CD14-positive monocyte (primary cell): ENCODE measurements around the gene RHOT1. TPM values are rescaled to one million over a fixed set of nuclear protein-coding genes. Genes with fewer than 3 reads are reported as not detected.

Experiments used
- DNase-seq, 3 donors: peaks; one replicate each; pipeline ENCODE4 v3.0.0-alpha.2; 2011 to 2022
- H2AFZ ChIP-seq: 2 replicates; pipeline ENCODE4 v1.6.0; 2012; ENCODE audit warnings: mild to moderate bottlenecking, low read depth, low read length, inconsistent platforms; ENCODE audit not compliant: insufficient read depth, poor library complexity, severe bottlenecking
- H3K27ac ChIP-seq, 2 donors: 1 replicate in 1 of 2; 2 replicates in 1 of 2; pipeline ENCODE4 v1.5.1; 2012 to 2013; ENCODE audit warnings: low read length in 2 of 2, control low read depth in 1 of 2, inconsistent platforms in 1 of 2, low read depth in 1 of 2, mild to moderate bottlenecking in 1 of 2
- H3K27me3 ChIP-seq, 2 donors: one replicate each; pipeline versions ENCODE4 v1.6.0 to v1.6.1; 2011 to 2013; ENCODE audit warnings: low read length in 2 of 2; ENCODE audit not compliant: control insufficient read depth in 2 of 2, insufficient read depth in 2 of 2
- H3K36me3 ChIP-seq, 2 donors: replicated peaks in 1 of 2; 1 replicate in 1 of 2; 2 replicates in 1 of 2; pipeline versions ENCODE4 v1.5.1 to v1.6.1; 2012 to 2013; ENCODE audit warnings: low read length in 2 of 2, control low read depth in 1 of 2, inconsistent platforms in 1 of 2, mild to moderate bottlenecking in 1 of 2; ENCODE audit not compliant: insufficient read depth in 2 of 2, control insufficient read depth in 1 of 2
- H3K4me1 ChIP-seq, 2 donors: 1 replicate in 1 of 2; 2 replicates in 1 of 2; pipeline versions ENCODE4 v1.5.1 to v1.6.1; 2012 to 2013; ENCODE audit warnings: low read length in 2 of 2, control low read depth in 1 of 2, inconsistent platforms in 1 of 2, mild to moderate bottlenecking in 1 of 2, moderate library complexity in 1 of 2; ENCODE audit not compliant: insufficient read depth in 2 of 2, control insufficient read depth in 1 of 2
- H3K4me2 ChIP-seq: replicated peaks from 2 replicates; pipeline ENCODE3; 2012; ENCODE audit warnings: low read length, moderate library complexity, mild to moderate bottlenecking; ENCODE audit not compliant: poor library complexity, severe bottlenecking; ENCODE audit errors: extremely low read depth
- H3K4me3 ChIP-seq, 3 experiments: fragments of 200-600 bp in 1 of 3; sonication (generic) in 1 of 3; replicated peaks in 1 of 3; 1 replicate in 2 of 3; 2 replicates in 1 of 3; pipeline ENCODE4 v1.5.1; 2011 to 2013; ENCODE audit warnings: low read length in 3 of 3, mild to moderate bottlenecking in 3 of 3, control low read depth in 2 of 3, low read depth in 2 of 3, inconsistent platforms in 1 of 3, moderate library complexity in 1 of 3
- H3K79me2 ChIP-seq: 2 replicates; pipeline ENCODE4 v1.6.0; 2012; ENCODE audit warnings: mild to moderate bottlenecking, control low read depth, inconsistent platforms, low read length, moderate library complexity; ENCODE audit not compliant: insufficient read depth
- H3K9ac ChIP-seq: 2 replicates; pipeline ENCODE4 v1.6.0; 2017; ENCODE audit warnings: low read length, mild to moderate bottlenecking; ENCODE audit not compliant: insufficient read depth, poor library complexity, severe bottlenecking
- H3K9me3 ChIP-seq, 2 donors: replicated peaks in 1 of 2; 1 replicate in 1 of 2; 2 replicates in 1 of 2; pipeline versions ENCODE4 v1.5.1 to v1.6.1; 2012 to 2013; ENCODE audit warnings: low read length in 2 of 2, control low read depth in 1 of 2; ENCODE audit not compliant: control insufficient read depth in 1 of 2, insufficient read depth in 1 of 2
- H4K20me1 ChIP-seq: 2 replicates; pipeline ENCODE4 v1.6.0; 2012; ENCODE audit warnings: mild to moderate bottlenecking, low read length, control low read depth, moderate library complexity; ENCODE audit not compliant: insufficient read depth
- H3K27ac Mint-ChIP-seq, 7 donors: one replicate each; pipeline ENCODE4 v1.8.0; 2020; ENCODE audit warnings: mild to moderate bottlenecking in 7 of 7, mixed read lengths in 7 of 7, moderate library complexity in 6 of 7, inconsistent platforms in 2 of 7
- H3K27me3 Mint-ChIP-seq, 3 donors: one replicate each; pipeline ENCODE4 v1.8.0; 2021 to 2022; ENCODE audit warnings: low read depth in 3 of 3, mild to moderate bottlenecking in 3 of 3, mixed read lengths in 3 of 3, moderate library complexity in 3 of 3, inconsistent platforms in 1 of 3
- H3K36me3 Mint-ChIP-seq, 2 donors: one replicate each; pipeline ENCODE4 v1.8.0; 2020; ENCODE audit warnings: mixed read lengths in 2 of 2, inconsistent platforms in 1 of 2, mild to moderate bottlenecking in 1 of 2
- H3K4me1 Mint-ChIP-seq: one replicate; pipeline ENCODE4 v1.8.0; 2020; ENCODE audit warnings: mild to moderate bottlenecking, mixed read lengths
- H3K4me3 Mint-ChIP-seq, 2 donors: one replicate each; pipeline ENCODE4 v1.8.0; 2020; ENCODE audit warnings: mild to moderate bottlenecking in 2 of 2, mixed read lengths in 2 of 2, moderate library complexity in 1 of 2
- H3K9me3 Mint-ChIP-seq, 7 donors: one replicate each; pipeline ENCODE4 v1.8.0; 2020 to 2022; ENCODE audit warnings: mixed read lengths in 7 of 7, mild to moderate bottlenecking in 6 of 7, moderate library complexity in 6 of 7, inconsistent platforms in 2 of 7
- WGBS: methylation state at CpG from one replicate; pipeline ENCODE4 v1.1.5; 2013; ENCODE audit warnings: missing lambda C conversion rate; ENCODE audit not compliant: insufficient coverage; 5-methylcytosine and 5-hydroxymethylcytosine counted together
- intact Hi-C, 2 donors: fragments of 100-400 bp; cut with micrococcal nuclease; formaldehyde crosslinking; loops; one replicate each; pipeline versions ENCODE4 v1.15.0 to v1.15.1; 2023
- polyA plus RNA-seq, 3 donors: library from polyadenylated mRNA; depleted of rRNA in 1 of 3; unstranded in 2 of 3; stranded (reverse) in 1 of 3; fragments of 300-500 nt in 2 of 3; fragments of >200 nt in 1 of 3; fragmentation: Illumina TruSeq in 2 of 3; gene quantifications; 1 replicate in 2 of 3; 2 replicates in 1 of 3; pipeline ENCODE4 v1.2.3, GENCODE V29; 2012 to 2021
- TF ChIP-seq, protein P1 (sequence below): fragments of 200-600 bp; IDR thresholded peaks from one replicate; pipeline ENCODE4 v1.8.0; 2022; ENCODE audit warnings: antibody characterized with exemption, mild to moderate bottlenecking

The RHOT1 gene
- polyA plus RNA-seq, 3 donors = 45.9 to 60.5 (median 51.9) TPM

DNA sequence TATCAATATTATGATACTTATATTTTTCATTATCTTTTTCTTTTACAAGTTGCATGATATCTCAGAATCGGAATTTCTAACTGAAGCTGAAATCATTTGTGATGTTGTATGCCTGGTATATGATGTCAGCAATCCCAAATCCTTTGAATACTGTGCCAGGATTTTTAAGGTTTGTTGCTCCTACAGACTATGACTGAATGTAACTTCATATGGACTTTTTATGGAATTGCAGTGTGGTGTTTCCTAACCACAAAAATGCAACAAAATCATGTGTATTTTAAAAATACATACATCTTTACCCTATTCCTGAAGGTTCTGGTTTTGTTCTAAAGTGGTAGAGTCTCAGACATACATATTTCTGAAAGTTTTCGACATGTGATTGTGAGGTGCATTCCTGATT is 64.6 kb downstream of the RHOT1 start:
- H3K4me3 Mint-ChIP-seq = no peak overlapping the region
- H4K20me1 ChIP-seq = peaks cover 17% of the 10 kb centered on the region
- H3K9ac ChIP-seq = no peak overlapping the region
- H3K9me3 ChIP-seq = no peaks in the 10 kb centered on the region
- H3K27me3 Mint-ChIP-seq = peaks cover 0 to 1% (median 0%) of the 10 kb centered on the region in 3 donors
- H3K4me2 ChIP-seq = no peak overlapping the region
- no peak overlapping the region for H3K27ac Mint-ChIP-seq
- H2AFZ ChIP-seq = no peak overlapping the region
- H3K27ac ChIP-seq = no peak overlapping the region
- H3K79me2 ChIP-seq = no peaks in the 10 kb centered on the region
- intact Hi-C loops = no loop called here
- TF ChIP-seq, protein P1, sequence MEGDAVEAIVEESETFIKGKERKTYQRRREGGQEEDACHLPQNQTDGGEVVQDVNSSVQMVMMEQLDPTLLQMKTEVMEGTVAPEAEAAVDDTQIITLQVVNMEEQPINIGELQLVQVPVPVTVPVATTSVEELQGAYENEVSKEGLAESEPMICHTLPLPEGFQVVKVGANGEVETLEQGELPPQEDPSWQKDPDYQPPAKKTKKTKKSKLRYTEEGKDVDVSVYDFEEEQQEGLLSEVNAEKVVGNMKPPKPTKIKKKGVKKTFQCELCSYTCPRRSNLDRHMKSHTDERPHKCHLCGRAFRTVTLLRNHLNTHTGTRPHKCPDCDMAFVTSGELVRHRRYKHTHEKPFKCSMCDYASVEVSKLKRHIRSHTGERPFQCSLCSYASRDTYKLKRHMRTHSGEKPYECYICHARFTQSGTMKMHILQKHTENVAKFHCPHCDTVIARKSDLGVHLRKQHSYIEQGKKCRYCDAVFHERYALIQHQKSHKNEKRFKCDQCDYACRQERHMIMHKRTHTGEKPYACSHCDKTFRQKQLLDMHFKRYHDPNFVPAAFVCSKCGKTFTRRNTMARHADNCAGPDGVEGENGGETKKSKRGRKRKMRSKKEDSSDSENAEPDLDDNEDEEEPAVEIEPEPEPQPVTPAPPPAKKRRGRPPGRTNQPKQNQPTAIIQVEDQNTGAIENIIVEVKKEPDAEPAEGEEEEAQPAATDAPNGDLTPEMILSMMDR = no peak
- H3K4me1 Mint-ChIP-seq = no peaks in the 10 kb centered on the region
- no peak for DNase-seq
- H3K4me3 ChIP-seq = no peak overlapping the region
- H3K36me3 Mint-ChIP-seq = peaks cover 62 to 83% of the 10 kb centered on the region in 2 donors
- no CpG with 5 or more reads among the region's 2 CpGs for WGBS
- no peaks in the 10 kb centered on the region for H3K27me3 ChIP-seq
- peaks cover 89 to 91% of the 10 kb centered on the region in 2 donors for H3K36me3 ChIP-seq
- H3K9me3 Mint-ChIP-seq = no peaks in the 10 kb centered on the region
- no peaks in the 10 kb centered on the region for H3K4me1 ChIP-seq

DNA sequence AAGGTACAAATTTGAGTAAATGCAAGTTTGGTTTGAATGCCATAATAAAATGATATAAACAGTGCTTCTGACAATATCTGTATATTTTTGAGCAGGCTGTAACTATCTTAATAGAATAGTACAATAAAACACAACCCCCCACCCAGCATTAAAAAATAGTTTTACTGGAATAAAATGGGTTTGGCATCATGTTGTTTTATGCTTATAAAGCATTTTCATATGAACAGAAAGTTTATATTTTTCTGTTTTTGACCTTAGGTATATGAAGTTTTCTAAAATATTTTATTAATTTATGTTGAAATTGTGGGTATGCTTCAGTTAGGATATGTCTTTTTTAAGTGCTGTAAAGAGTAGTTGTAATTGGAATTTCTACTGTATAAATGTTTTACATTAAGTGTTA is 66.1 kb downstream of the RHOT1 start:
- H2AFZ ChIP-seq = no peak overlapping the region
- H3K4me2 ChIP-seq = no peak overlapping the region
- H3K9me3 Mint-ChIP-seq = no peaks in the 10 kb centered on the region
- no peak overlapping the region for H3K27ac ChIP-seq
- no peak for DNase-seq
- H3K4me1 ChIP-seq = no peaks in the 10 kb centered on the region
- no peaks in the 10 kb centered on the region for H3K9me3 ChIP-seq
- peaks cover 66 to 90% of the 10 kb centered on the region in 2 donors for H3K36me3 Mint-ChIP-seq
- peaks cover 0 to 1% (median 0%) of the 10 kb centered on the region in 3 donors for H3K27me3 Mint-ChIP-seq
- no peaks in the 10 kb centered on the region for H3K27me3 ChIP-seq
- TF ChIP-seq, protein P1 = no peak
- no peak overlapping the region for H3K4me3 Mint-ChIP-seq
- intact Hi-C loops = no loop called here
- no peaks in the 10 kb centered on the region for H3K79me2 ChIP-seq
- H3K9ac ChIP-seq = no peak overlapping the region
- no peak overlapping the region for H3K27ac Mint-ChIP-seq
- H4K20me1 ChIP-seq = peaks cover 17% of the 10 kb centered on the region
- H3K36me3 ChIP-seq = peaks cover 89 to 91% of the 10 kb centered on the region in 2 donors
- H3K4me1 Mint-ChIP-seq = no peaks in the 10 kb centered on the region
- H3K4me3 ChIP-seq = no peak overlapping the region
